Central memory CD8-positive, alpha-beta T cell (primary cell): Measurements from ENCODE around the gene CAMTA1.

Experiments used
- ATAC-seq: fragments of 150-1000 bp; cut with Tn5 transposase; replicated peaks from 2 replicates; pipeline ENCODE4 v1.10.0; 2022; ENCODE audit warnings: mild to moderate bottlenecking, moderate FRiP score, moderate number of reproducible peaks; ENCODE audit not compliant: poor library complexity, severe bottlenecking; ENCODE audit errors: extremely low read depth
- DNase-seq, 2 donors: peaks; one replicate each; pipeline ENCODE4 v3.0.0; 2021; ENCODE audit warnings: low spot score in 2 of 2
- H3K27ac Mint-ChIP-seq: one replicate; pipeline ENCODE4 v1.8.0; 2022; ENCODE audit warnings: low read depth, mild to moderate bottlenecking, moderate library complexity, mixed read lengths
- H3K27me3 Mint-ChIP-seq: one replicate; pipeline ENCODE4 v1.8.0; 2022; ENCODE audit warnings: mixed read lengths
- H3K36me3 Mint-ChIP-seq: one replicate; pipeline ENCODE4 v1.8.0; 2022; ENCODE audit warnings: mild to moderate bottlenecking, moderate library complexity, mixed read lengths; ENCODE audit not compliant: insufficient read depth
- H3K4me1 Mint-ChIP-seq: one replicate; pipeline ENCODE4 v1.8.0; 2022; ENCODE audit warnings: mixed read lengths
- H3K4me3 Mint-ChIP-seq: one replicate; pipeline ENCODE4 v1.8.0; 2022; ENCODE audit warnings: mild to moderate bottlenecking, moderate library complexity, mixed read lengths
- H3K9me3 Mint-ChIP-seq: one replicate; pipeline ENCODE4 v1.8.0; 2022; ENCODE audit warnings: mixed read lengths

CAMTA1 gene

DNA sequence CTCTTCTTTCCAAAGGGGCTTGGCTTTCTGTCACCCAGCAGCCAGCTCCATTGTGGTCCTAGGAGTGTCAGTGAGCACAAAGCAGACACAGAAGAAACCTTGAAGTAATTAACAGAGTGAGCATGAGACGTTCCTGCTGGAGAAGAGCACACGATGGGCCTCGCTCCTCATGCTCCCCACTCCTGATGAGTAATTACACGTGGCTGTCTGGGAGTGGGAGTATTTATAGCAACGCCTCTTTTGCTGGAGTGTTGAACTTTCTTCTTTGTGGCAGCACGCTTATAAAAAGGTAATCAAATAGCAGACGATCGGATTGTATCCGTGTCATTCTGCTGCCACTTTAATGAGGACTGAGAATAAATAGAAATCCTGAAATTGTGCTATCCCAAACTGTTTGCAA lies 185.8 kb downstream of the CAMTA1 start:
- H3K4me3 Mint-ChIP-seq, result no peak overlapping the region
- H3K9me3 Mint-ChIP-seq, result no peaks in the 10 kb centered on the region
- no peak for ATAC-seq
- DNase-seq, result no peak
- peaks cover 3% of the 10 kb centered on the region for H3K36me3 Mint-ChIP-seq
- H3K4me1 Mint-ChIP-seq, result peaks cover 10% of the 10 kb centered on the region
- no peak overlapping the region for H3K27ac Mint-ChIP-seq
- H3K27me3 Mint-ChIP-seq, result peaks cover 72% of the 10 kb centered on the region

DNA sequence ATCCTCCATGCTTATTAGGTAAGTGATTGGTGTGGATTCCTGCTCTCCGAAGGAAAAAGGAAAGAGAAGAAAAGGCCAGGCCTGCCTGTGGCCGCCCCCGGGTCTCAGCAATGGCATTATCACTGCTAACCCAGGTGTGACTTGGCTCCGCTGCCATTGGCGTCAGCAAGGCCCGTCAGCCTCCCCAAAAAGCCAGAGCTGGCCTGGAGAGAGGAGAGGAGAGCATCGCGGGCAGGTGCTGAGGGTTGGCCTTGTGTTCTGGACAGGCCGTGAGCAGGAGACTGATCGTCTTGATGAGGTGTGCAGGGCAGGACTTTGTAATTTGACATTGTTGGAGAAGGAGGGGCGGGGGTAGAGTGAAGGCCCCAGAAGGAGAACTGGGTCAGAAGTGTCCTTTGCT lies 186.4 kb downstream of the CAMTA1 start:
- Mint-ChIP-seq H3K4me1 (peaks cover 10% of the 10 kb centered on the region), H3K4me3 (no peak overlapping the region)

DNA sequence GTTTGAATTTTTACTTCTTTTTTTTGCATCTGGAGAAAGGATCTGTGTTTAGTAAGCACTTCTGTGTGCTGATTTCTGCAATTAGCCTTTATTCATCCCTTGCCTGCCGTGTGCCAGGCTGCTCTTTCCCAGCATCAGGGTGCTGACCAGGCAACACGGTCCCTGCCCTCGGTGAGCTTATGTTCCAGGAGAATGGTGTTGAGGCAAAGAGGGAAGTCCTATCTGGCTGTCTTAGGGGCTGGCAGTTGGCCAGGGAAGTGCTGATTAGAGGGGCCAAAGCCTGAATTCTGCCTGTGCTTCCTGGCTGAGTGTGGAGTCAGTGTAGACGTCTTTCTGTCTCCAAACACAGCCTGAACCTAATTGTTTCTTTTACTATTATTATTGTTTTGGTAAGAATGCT lies 187.1 kb downstream of the CAMTA1 start:
- no peak overlapping the region for H3K4me3 Mint-ChIP-seq
- no peak overlapping the region for H3K27ac Mint-ChIP-seq
- H3K9me3 Mint-ChIP-seq, result no peaks in the 10 kb centered on the region
- no peak for ATAC-seq
- H3K4me1 Mint-ChIP-seq, result peaks cover 10% of the 10 kb centered on the region
- H3K27me3 Mint-ChIP-seq, result peaks cover 72% of the 10 kb centered on the region
- DNase-seq, result no peak
- no peaks in the 10 kb centered on the region for H3K36me3 Mint-ChIP-seq

More for the DNA sequence above, 186.4 kb downstream of the CAMTA1 start:
- Mint-ChIP-seq H3K27me3 (peaks cover 72% of the 10 kb centered on the region), H3K36me3 (peaks cover 3% of the 10 kb centered on the region), H3K27ac (peak overlapping the region; percentile 23), H3K9me3 (no peaks in the 10 kb centered on the region)
- DNase-seq (no peak), ATAC-seq (no peak)

DNA sequence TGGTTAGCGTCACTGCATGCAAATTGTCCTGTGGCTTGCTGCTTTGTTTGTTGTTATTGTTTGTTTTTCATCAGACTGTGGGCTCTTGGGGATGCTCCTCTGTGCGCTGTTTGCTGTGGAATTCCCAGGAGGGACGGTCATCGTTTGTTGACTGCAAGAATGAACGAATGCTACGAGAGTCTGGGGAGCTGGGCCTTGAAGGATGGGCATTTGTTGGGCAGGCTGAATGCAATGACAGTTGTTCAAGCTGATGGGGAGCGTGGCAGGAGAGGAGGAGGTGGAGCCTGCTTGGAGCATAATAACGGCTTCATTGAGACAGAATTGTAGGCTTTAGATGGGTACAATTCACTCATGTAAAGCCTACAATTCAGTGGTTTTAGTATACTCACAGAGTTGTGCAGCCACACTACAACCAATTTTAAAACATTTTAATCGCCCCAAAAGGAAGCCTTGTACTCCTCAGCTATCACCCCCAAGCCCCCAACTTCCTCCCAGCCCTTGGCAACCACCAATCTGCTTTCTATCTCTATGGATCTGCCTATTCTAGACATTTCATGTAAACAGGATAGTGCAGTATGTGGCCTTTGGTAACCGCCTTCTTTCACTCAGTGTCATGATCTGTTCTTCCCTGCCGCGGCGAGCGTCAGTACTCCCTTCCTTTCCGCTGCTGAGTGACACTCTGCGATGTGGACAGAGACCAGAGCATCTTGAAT lies 190.2 kb downstream of the CAMTA1 start:
- H3K4me1 Mint-ChIP-seq, result no peaks in the 10 kb centered on the region
- ATAC-seq (no peak), DNase-seq (no peak)
- H3K36me3 Mint-ChIP-seq, result peaks cover 1% of the 10 kb centered on the region
- H3K27ac Mint-ChIP-seq, result no peak overlapping the region
- H3K27me3 Mint-ChIP-seq, result peaks cover 76% of the 10 kb centered on the region
- H3K4me3 Mint-ChIP-seq, result no peak overlapping the region
- no peaks in the 10 kb centered on the region for H3K9me3 Mint-ChIP-seq

DNA sequence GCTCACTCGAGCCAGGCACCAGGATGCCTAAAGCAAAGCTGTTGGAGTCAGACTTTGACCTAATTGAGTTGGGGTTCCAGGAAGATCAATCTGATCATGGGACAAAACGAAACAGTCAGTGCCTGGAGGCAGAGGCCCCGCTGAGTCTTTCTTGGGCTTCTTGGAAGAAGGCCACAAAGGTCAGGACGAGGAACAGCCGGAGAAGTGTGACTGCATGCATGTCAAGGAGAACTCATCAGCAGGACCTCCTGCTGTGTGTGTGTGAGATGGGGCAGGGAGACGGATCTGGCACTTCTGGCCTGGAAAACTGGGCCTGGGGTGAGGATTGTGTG lies 190.8 kb downstream of the CAMTA1 start:
- H3K4me3 Mint-ChIP-seq, result no peak overlapping the region
- H3K9me3 Mint-ChIP-seq, result no peaks in the 10 kb centered on the region
- peaks cover 82% of the 10 kb centered on the region for H3K27me3 Mint-ChIP-seq
- no peak overlapping the region for H3K27ac Mint-ChIP-seq
- no peak for DNase-seq
- H3K36me3 Mint-ChIP-seq, result peaks cover 1% of the 10 kb centered on the region
- H3K4me1 Mint-ChIP-seq, result no peaks in the 10 kb centered on the region
- no peak for ATAC-seq

DNA sequence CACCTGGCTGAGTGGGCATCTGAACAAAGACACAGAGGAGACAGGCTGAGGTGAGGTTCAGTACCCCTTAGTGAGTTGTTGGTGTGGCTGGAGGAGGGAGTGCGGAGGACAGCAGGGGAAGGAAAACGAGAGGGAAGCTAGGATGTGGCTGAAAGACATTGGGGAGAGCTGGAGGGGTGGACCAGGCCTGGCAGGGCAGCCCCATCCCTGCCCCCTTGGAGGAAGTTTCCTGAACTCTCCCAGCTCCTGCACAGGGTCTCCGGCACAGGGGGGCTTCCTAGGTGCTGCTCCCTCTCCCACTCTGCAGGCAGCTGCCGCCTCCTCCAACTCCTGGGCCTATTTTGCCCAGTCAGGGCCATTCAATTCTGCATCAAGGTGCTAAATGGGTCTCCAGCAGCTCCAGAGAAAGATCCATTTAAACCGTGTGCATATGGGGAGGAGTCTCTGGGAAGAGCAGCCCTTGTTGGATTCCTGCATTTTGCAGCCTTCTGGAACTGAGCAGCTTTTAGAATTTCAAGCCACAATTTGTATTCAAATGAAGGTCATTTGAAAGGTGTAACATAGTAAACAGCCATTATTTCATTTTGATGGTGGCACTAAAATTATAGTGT lies 193.9 kb downstream of the CAMTA1 start:
- Mint-ChIP-seq H3K27ac (no peak overlapping the region), H3K4me1 (no peaks in the 10 kb centered on the region), H3K9me3 (no peaks in the 10 kb centered on the region)

DNA sequence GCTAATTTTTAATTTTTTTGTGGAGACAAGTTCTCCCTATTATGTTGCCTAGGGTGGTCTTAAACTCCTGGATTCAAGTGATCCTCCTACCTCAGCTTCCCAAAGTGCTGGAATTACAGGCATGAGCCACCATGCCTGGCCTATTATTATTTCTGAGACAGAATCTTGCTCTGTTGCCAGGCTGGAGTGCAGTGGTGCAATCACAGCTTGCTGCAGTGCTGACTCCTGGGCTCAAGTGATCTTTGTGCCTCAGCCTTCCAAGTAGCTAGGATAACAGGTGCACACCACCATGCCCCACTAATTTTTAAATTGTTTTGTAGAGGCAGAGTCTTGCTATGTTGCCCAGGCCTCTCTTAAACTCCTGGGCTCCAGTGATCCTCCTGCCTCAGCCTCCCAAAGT lies 196.3 kb downstream of the CAMTA1 start:
- Mint-ChIP-seq H3K9me3 (no peaks in the 10 kb centered on the region), H3K27me3 (peaks cover 68% of the 10 kb centered on the region), H3K4me3 (no peak overlapping the region), H3K4me1 (no peaks in the 10 kb centered on the region), H3K36me3 (peaks cover 1% of the 10 kb centered on the region), H3K27ac (no peak overlapping the region)
- DNase-seq (no peak), ATAC-seq (no peak)

More for the DNA sequence above, 193.9 kb downstream of the CAMTA1 start:
- Mint-ChIP-seq H3K4me3 (no peak overlapping the region), H3K36me3 (peaks cover 1% of the 10 kb centered on the region), H3K27me3 (peaks cover 66% of the 10 kb centered on the region)
- DNase-seq, result no peak
- ATAC-seq, result no peak

DNA sequence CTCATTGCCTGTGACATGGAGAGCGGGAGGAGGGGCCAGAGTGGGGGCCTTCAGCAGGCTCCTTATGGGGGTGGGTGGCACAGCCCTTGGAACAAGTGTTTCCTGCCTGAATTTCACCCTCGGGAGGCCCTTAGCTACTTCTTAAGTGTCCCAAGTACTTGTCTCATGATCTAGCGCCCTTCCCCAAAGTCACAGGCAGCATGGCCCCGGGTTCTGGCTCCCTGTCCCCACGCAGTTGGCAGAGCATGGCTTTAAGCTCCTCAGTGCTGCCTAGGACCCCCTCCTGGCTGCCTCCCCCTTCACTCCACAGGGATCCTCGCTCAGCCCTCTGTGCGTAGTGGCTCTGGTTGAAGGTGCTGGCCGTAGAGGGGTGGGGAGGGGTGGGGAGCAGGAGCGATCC lies 197.2 kb downstream of the CAMTA1 start:
- Mint-ChIP-seq H3K27ac (no peak overlapping the region), H3K36me3 (peaks cover 1% of the 10 kb centered on the region)

DNA sequence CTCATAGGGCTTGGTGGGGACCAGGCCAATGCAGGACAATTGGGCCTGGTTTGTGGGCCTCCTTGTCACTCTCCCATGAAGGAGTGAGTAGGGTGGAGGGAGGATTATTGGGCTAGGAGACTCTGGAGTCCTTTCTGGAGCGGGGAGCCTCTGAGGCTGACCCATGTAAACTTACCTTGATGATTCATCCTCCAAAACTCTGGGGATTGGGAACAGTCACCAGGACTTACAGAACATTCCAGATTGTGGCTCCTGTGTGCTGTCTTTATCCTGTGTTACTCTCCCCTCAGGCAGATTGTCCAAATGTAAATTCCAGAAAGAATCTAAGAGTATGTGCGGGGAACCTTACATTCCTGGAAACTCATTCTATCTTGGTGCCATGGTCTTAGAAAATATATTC lies 197.6 kb downstream of the CAMTA1 start:
- no peak overlapping the region for H3K27ac Mint-ChIP-seq
- DNase-seq, result no peak
- H3K36me3 Mint-ChIP-seq, result peaks cover 1% of the 10 kb centered on the region
- H3K4me1 Mint-ChIP-seq, result no peaks in the 10 kb centered on the region
- H3K27me3 Mint-ChIP-seq, result peaks cover 60% of the 10 kb centered on the region
- no peak for ATAC-seq
- no peaks in the 10 kb centered on the region for H3K9me3 Mint-ChIP-seq
- H3K4me3 Mint-ChIP-seq, result no peak overlapping the region

More for the DNA sequence above, 197.2 kb downstream of the CAMTA1 start:
- ATAC-seq (no peak), DNase-seq (no peak)
- H3K27me3 Mint-ChIP-seq, result peaks cover 60% of the 10 kb centered on the region
- H3K4me1 Mint-ChIP-seq, result no peaks in the 10 kb centered on the region
- no peak overlapping the region for H3K4me3 Mint-ChIP-seq
- no peaks in the 10 kb centered on the region for H3K9me3 Mint-ChIP-seq

DNA sequence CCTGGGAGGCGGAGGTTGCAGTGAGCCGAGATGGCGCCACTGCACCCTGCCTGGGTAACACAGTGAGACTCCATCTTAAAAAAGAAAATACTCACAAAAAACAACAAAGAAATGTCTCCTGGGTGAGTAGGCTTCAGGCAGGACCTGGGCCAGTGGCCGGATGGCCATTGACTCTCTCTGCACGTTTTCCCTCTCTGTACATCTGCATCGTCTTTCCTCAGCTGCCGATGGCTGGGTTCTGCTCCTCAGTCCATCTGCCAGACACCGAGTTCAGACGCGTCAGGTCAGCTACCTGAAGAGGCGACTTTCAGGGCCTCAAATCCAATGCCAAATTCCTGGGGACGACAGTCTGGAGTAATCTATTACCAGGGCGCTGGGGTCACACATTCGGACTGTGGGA lies 199.3 kb downstream of the CAMTA1 start:
- H3K27ac Mint-ChIP-seq, result no peak overlapping the region
- peaks cover 1% of the 10 kb centered on the region for H3K36me3 Mint-ChIP-seq
- H3K4me3 Mint-ChIP-seq, result no peak overlapping the region
- peaks cover 60% of the 10 kb centered on the region for H3K27me3 Mint-ChIP-seq
- H3K4me1 Mint-ChIP-seq, result no peaks in the 10 kb centered on the region
- H3K9me3 Mint-ChIP-seq, result no peaks in the 10 kb centered on the region
- DNase-seq (no peak), ATAC-seq (no peak)

DNA sequence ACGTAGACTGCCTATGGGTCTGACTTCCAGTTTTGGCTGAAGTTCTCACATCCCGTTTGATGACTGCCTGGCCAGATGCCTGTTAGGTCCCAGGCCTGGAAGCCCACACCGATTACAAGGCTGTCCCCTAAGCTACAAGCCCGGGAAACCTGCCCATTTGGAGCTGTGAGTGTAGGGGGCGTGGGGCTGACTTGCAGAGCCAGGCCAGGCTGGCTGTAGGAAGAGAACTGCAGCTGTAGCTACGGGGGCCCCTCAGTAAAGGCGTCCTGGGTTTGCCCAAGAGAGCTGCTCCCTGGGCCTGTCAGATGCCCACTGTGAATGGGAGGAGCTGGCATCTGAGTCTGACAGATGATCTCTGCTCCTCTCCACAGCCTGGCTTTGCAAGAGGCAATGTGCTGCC lies 199.7 kb downstream of the CAMTA1 start:
- Mint-ChIP-seq H3K9me3 (no peaks in the 10 kb centered on the region), H3K4me1 (no peaks in the 10 kb centered on the region), H3K27me3 (peaks cover 62% of the 10 kb centered on the region), H3K4me3 (no peak overlapping the region), H3K36me3 (peaks cover 1% of the 10 kb centered on the region), H3K27ac (no peak overlapping the region)
- DNase-seq, result no peak
- no peak for ATAC-seq

DNA sequence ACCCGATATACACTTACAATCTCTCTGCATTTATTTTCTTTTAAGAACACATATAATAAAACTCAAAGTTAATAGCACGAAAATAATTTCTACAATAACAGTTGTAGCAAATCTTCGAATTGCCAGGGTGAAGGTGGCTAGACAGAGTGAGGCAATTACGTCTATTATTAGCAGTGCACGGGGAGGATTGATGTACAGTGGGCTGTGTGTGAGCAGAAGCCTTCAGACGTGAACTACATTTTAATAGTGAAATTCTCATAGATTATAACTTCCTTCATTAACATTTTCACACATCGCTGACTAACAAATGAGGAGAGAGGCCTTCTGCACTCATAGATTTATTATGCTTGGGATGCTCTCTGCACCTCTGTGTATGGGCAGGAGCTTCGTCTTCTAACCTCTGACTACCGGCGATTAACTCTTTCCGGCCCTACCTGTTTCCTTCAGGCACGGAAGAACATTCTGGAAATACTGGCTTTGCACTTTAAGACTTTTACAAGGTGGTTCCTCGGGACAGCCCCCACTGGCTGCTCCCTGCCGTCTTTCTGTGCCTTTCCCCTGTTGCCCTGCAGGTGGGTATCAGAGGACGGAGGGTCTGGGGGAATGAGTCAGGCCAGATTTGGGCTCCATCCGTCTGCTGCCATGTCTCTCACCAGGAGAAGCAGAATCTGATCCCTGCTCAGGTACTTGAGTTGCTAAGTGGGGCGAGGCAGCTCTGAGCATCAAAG lies 200.5 kb downstream of the CAMTA1 start:
- no peak overlapping the region for H3K4me3 Mint-ChIP-seq
- H3K36me3 Mint-ChIP-seq, result no peaks in the 10 kb centered on the region
- H3K9me3 Mint-ChIP-seq, result no peaks in the 10 kb centered on the region
- H3K27me3 Mint-ChIP-seq, result peaks cover 62% of the 10 kb centered on the region
- H3K27ac Mint-ChIP-seq, result no peak overlapping the region
- ATAC-seq (no peak), DNase-seq (no peak)
- H3K4me1 Mint-ChIP-seq, result no peaks in the 10 kb centered on the region

DNA sequence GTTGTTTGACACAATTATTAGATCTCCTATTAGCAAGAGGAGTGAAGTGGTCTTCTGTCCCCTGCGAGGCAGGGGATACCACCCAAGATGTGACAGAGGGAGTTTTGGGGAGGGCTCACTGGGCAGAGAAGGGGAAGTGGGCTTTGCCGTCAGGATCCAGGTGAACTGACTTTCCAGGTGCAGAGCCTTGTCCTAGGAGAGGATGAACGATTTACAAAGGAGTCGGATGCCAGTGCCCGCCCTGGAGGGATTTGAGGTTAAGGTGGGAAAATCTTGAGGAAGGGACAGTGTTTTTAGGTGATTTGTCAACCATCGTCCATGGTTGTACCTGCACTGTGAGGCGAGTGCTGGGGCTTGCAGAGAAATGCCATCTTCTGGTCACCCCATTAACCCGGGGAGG lies 201.0 kb downstream of the CAMTA1 start:
- Mint-ChIP-seq H3K36me3 (no peaks in the 10 kb centered on the region), H3K27me3 (peaks cover 57% of the 10 kb centered on the region)
- ATAC-seq, result no peak

More for the DNA sequence above, 201.0 kb downstream of the CAMTA1 start:
- Mint-ChIP-seq H3K27ac (no peak overlapping the region), H3K4me3 (no peak overlapping the region), H3K9me3 (no peaks in the 10 kb centered on the region), H3K4me1 (no peaks in the 10 kb centered on the region)
- DNase-seq, result no peak
